ENCODE measurements around the gene SYNE2.

DNA sequence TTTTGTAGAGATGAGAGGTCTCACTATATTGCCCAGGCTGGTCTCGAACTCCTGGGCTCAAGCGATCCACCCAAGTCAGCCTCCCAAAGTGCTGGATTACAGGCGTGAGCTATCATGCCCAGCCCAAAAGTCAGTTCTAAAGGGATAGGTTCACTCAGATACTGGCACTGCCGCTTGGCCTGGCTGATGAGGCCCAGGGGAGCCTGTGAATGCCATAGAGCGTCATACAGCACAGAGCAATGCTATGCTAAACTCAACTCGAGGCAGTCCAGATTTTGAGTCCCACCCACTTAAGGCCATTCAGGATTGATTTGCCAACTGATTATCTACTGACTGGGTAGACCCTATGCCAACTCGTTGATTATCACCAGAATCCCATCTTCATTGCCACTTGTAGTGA lies 262.0 kb downstream of the SYNE2 start:
- TF ChIP-seq E2F1 (CRISPR knock-in tag; IDR thresholded peaks at IDR 0.05) (no peak), CTCF (IDR thresholded peaks at IDR 0.05) (no peak), ZNF138 (CRISPR knock-in tag; conservative IDR thresholded peaks at IDR 0.05) (no peak), TEAD4 (CRISPR knock-in tag; IDR thresholded peaks at IDR 0.05) (no peak)
